Lower lobe of right lung (tissue), 2 donors: Measurements from ENCODE around the gene MGAT4C. TPM values are rescaled to one million over a fixed set of nuclear protein-coding genes. Genes with fewer than 3 reads are reported as not detected.

Source experiments
- ATAC-seq, 2 donors: fragments of 200-7000 bp; cut with Tn5 transposase; one replicate each; pipeline ENCODE4 v1.9.1; 2020 to 2022; ENCODE audit warnings: mild to moderate bottlenecking in 2 of 2, moderate library complexity in 2 of 2
- DNase-seq: peaks from one replicate; pipeline ENCODE4 v3.0.0-alpha.2; 2020
- H3K27ac ChIP-seq: fragments of 200-600 bp; one replicate; pipeline ENCODE4 v1.8.0; 2022
- H3K27me3 ChIP-seq: fragments of 200-600 bp; one replicate; pipeline ENCODE4 v1.8.0; 2022; ENCODE audit warnings: low read depth
- H3K36me3 ChIP-seq: fragments of 200-600 bp; one replicate; pipeline ENCODE4 v1.8.0; 2022; ENCODE audit warnings: mild to moderate bottlenecking
- H3K4me1 ChIP-seq: fragments of 200-600 bp; one replicate; pipeline ENCODE4 v1.8.0; 2022
- H3K4me3 ChIP-seq: fragments of 200-600 bp; one replicate; pipeline ENCODE4 v1.8.0; 2022; ENCODE audit warnings: mild to moderate bottlenecking
- H3K9me3 ChIP-seq: fragments of 200-600 bp; one replicate; pipeline ENCODE4 v1.8.0; 2022
- CTCF ChIP-seq: fragments of 200-600 bp; IDR thresholded peaks from one replicate; pipeline ENCODE4 v1.8.0; 2022; ENCODE audit warnings: antibody characterized with exemption, mild to moderate bottlenecking
- intact Hi-C: fragments of 100-400 bp; cut with DNase I; formaldehyde crosslinking; loops from one replicate; pipeline ENCODE4 v1.11.0; 2022
- total RNA-seq: library from RNA; stranded (reverse); fragmentation: NEBNext Ultra II Directional; extraction: Animal tissue kit (Norgen Biotek cat#: 25700); gene quantifications from one replicate; pipeline ENCODE4 v1.2.1, GENCODE V29; 2021
- donor health status: DM: no; HTN: yes; CAD: no; lungs with severe emphysema.

Gene MGAT4C
- total RNA-seq, 1 donor from 2014 or later = 0.21 TPM

- H3K4me1 ChIP-seq = no peaks in the 10 kb centered on the region
- no peaks in the 10 kb centered on the region for H3K9me3 ChIP-seq
- no peak overlapping the region for H3K4me3 ChIP-seq
- no peaks in the 10 kb centered on the region for H3K27me3 ChIP-seq
- H3K27ac ChIP-seq = no peak overlapping the region
- ATAC-seq = no peak
- no peak for DNase-seq
- no peaks in the 10 kb centered on the region for H3K36me3 ChIP-seq
- intact Hi-C loops = no loop called here
- no peak for TF ChIP-seq CTCF
Measured at GRCh38 chr12:85963326-85963725, 292.9 kb downstream of the MGAT4C start.

- TF ChIP-seq CTCF = no peak
- ATAC-seq = no peak
Measured at GRCh38 chr12:85956081-85956480, 300.1 kb downstream of the MGAT4C start.

GRCh38 chr12:85955127-85955526 lies 301.1 kb downstream of the MGAT4C start:
- H3K27me3 ChIP-seq = no peaks in the 10 kb centered on the region
- DNase-seq = no peak
- no peaks in the 10 kb centered on the region for H3K36me3 ChIP-seq
- H3K4me1 ChIP-seq = no peaks in the 10 kb centered on the region
- no peak for TF ChIP-seq CTCF
- no peak for ATAC-seq
- H3K4me3 ChIP-seq = no peak overlapping the region
- intact Hi-C loops = no loop called here
- no peak overlapping the region for H3K27ac ChIP-seq
- no peaks in the 10 kb centered on the region for H3K9me3 ChIP-seq

More at GRCh38 chr12:85956081-85956480, 300.1 kb downstream of the MGAT4C start:
- Histone ChIP-seq H3K27ac (no peak overlapping the region), H3K9me3 (no peaks in the 10 kb centered on the region), H3K27me3 (no peaks in the 10 kb centered on the region), H3K4me3 (no peak overlapping the region), H3K36me3 (no peaks in the 10 kb centered on the region), H3K4me1 (no peaks in the 10 kb centered on the region)
- intact Hi-C loops = no loop called here
- no peak for DNase-seq

- intact Hi-C loops = no loop called here
- DNase-seq (no peak), ATAC-seq (no peak)
- H3K27me3 ChIP-seq = no peaks in the 10 kb centered on the region
- H3K4me3 ChIP-seq = no peak overlapping the region
- no peak overlapping the region for H3K27ac ChIP-seq
- no peaks in the 10 kb centered on the region for H3K9me3 ChIP-seq
- peak; percentile 20 for TF ChIP-seq CTCF
- no peaks in the 10 kb centered on the region for H3K36me3 ChIP-seq
- H3K4me1 ChIP-seq = no peaks in the 10 kb centered on the region
Measured at GRCh38 chr12:85951823-85952222, 304.4 kb downstream of the MGAT4C start.

- no peak for ATAC-seq
- intact Hi-C loops = no loop called here
- H3K27me3 ChIP-seq = no peaks in the 10 kb centered on the region
Measured at GRCh38 chr12:85949253-85949652, 306.9 kb downstream of the MGAT4C start.

More at GRCh38 chr12:85949253-85949652, 306.9 kb downstream of the MGAT4C start:
- no peaks in the 10 kb centered on the region for H3K4me1 ChIP-seq
- H3K36me3 ChIP-seq = no peaks in the 10 kb centered on the region
- no peak overlapping the region for H3K27ac ChIP-seq
- H3K9me3 ChIP-seq = no peaks in the 10 kb centered on the region
- DNase-seq = no peak
- H3K4me3 ChIP-seq = no peak overlapping the region
- no peak for TF ChIP-seq CTCF
